Measurements from ENCODE around the gene NKAPL.

Gene NKAPL

DNA sequence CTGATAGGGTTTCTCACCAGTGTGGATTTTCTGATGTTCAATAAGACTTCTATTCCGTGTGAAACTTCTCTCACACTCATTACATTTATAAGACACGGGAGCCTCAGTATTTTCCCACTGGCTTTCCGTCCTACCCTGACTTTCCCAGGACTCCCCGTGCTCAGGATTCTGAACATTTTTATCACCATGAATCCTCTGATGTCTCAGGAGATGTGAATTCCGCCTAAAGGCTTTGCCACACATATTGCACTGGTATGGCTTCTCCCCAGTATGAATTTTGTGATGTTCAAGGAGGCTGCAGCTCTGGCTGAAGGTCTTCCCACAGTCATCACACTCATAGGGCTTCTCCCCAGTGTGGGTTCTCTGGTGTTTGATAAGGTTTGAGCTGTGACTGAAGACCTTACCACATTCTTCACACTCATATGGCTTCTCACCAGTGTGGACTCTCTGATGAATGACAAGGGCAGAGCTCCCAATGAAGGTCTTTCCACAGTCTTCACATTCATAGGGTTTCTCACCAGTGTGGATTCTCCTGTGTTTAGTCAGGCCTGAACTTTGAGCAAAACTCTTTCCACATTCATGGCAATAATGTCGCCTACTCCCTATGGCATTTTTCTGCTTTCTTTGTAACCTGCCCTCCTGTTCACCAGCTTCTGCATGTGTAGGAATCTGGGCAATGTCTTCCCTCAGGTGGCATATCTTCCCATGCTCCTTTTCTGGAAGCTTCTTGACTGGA, 13.7 kb upstream of the NKAPL start:
- DNase-seq (ENCODE audit: low read depth in 2 of 2, low spot score in 1 of 2), result no peak

DNA sequence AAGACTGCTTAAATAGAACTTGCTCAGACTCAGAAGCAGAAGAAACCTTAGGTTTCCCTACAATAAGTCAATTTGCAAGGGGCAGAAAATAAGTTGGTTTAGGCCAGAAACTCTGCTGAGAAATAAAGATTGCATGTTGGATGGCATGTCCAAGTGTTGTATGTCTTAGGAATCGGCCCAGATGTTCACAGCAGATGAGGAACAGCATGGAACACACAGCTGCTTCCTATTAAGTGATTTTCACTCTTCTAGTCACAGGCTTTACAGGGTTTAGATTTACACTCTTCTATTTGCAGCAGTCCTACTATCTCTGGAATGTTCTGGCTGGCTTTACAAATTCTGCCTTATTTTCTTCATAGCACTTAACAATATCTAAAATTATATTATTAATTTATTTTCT, 10.2 kb upstream of the NKAPL start:
- no peak for DNase-seq (ENCODE audit: low read depth in 2 of 2, low spot score in 1 of 2)

DNA sequence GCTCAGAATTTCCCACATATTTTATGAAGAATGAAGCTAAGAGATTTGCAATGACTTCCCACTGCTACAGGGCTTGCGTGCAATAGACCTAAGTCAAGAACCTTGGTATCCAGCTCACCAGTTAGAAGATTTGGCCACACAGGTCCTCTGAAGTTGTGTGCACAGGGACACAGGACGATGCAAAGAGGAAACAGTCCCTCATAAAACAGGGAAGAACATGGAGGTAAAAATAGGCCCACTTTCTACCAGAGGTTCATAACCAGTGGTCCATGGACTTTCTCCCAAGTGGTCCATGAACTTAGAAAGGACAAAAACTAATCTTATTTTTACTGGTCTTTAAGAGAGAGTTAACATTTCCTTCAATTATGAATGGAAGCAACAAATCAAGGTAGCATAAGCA, 8.3 kb upstream of the NKAPL start:
- DNase-seq (ENCODE audit: low read depth in 2 of 2, low spot score in 1 of 2), result no peak

DNA sequence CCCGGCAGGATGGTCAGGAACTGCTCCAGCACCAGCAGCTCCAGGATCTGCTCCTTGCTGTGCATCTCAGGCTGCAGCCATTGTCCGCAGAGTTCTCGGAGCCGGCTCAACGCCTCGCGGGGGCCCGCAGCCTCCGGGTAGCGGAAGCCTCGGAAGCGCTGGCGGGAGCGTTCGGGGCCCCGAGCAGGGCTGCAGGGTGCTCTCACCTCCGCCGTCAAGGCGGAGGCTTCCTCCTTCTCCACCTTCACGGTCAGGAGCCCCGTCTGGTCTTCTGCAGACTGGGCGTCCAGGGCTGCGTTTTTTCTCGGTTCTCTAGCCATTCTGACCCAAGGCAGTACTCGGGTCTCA, 7.5 kb upstream of the NKAPL start:
- peak in 1 of 2 donors; percentile 4 for DNase-seq (ENCODE audit: low read depth in 2 of 2, low spot score in 1 of 2)

DNA sequence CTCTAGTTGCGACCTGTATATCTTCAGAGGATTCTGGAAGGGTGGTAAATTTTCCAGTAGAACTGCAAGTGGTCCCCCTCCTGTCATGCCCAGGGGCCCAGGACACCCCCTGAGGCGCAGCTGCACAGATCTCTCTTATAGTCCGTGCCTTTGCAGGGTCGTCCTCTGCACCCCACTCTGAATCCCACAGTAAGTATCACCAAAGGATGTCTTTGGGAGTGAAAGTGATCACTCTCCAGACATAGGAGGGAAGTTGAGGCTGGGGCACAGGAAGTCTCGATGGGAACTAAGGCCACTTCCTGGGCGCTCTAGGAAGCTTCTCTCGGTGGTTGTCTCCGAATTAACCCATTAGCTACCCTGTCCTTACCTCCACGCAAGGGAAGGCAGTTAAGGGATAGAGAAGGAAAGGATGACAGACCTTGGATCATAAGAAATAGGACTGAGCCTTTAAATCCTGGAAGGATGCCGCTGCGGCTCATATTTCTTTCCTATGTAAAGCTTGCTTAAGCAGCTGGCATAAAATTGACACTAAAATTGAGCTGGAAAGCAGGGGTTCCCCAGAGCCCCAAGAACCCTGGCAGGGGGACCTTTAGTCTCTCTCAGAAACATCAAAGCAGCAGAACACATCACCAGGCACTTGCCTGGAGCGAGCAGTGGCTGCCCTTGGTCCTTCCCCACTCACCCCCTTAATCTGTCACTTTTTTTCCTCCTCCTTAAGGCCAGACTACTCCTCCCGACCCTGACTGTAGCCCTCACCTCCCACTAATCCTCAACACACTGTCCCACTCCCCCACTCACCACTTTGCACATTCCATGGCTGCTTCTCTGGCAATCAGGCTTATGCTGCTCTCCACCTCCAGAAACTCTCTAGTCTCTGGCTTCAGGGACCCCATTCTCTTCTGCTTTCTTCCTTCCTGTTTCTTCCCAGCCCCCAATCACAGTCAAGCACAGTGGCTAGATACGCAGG, 6.8 kb upstream of the NKAPL start, which contains the start of gene ZKSCAN4:
Gene ZKSCAN4 (minus strand): TSS at position 261 of the 967 bp plus-strand sequence. CDS start 289 bp downstream, outside the sequence.
- DNase-seq (ENCODE audit: low read depth in 2 of 2, low spot score in 1 of 2), result peak; percentile 34 to 64

DNA sequence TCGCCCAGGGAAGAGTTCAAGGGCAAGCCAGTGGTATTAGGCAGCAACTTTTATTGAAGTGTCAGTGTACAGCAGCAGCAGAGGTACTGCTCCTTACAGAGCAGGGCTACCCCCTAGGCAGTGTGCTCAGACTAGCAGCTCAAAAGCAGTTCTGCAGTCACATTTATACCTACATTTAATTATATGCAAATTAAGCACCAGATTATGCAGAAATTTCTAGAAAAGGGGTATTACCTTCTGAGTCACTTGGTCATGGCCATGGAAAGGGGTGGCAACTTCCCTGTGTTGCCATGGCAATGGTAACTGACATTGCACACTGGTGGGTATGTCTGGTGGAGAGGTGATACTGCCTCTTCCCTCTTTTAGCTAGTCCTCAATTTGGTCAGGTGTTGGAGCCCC, 5.0 kb upstream of the NKAPL start:
- no peak for DNase-seq (ENCODE audit: low read depth in 2 of 2, low spot score in 1 of 2)

DNA sequence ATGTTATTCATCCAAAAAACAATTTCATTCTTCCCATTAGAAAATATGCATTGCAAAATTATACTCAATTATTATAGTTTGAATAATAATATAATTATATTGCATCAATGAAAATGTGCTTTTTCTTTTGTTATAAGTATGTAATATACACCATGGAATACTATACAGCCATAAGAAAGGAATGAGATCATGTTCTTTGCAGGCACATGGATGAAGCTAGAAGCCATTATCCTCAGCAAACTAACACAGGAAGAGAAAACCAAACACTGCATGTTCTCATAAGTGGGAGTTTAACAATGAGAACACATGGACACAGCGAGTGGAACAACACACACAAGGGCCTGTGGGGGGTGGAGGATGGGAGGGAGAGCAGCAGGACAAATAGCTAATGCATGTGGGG, 2.1 kb upstream of the NKAPL start:
- no peak for DNase-seq (ENCODE audit: low read depth in 2 of 2, low spot score in 1 of 2)

DNA sequence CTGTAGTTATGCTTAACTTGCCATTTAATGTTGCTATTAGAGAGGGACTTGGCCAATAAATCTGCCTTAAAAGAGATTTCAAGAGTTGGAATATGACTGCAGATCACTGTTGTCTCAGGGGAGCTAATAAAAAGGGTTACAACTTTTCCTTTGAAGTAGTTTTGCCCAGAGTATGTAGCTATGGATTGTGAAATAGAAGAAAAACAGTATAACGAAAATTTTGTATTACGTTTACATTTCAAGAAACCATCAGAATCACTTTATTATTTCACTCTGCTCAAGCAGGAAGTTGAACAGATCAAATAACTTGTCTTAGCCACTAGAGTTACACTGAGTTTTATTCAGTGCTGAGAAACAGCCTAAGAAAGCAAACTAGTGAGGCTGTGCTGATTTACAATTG, 4.8 kb downstream of the NKAPL start:
- DNase-seq (ENCODE audit: low read depth in 2 of 2, low spot score in 1 of 2), result no peak

DNA sequence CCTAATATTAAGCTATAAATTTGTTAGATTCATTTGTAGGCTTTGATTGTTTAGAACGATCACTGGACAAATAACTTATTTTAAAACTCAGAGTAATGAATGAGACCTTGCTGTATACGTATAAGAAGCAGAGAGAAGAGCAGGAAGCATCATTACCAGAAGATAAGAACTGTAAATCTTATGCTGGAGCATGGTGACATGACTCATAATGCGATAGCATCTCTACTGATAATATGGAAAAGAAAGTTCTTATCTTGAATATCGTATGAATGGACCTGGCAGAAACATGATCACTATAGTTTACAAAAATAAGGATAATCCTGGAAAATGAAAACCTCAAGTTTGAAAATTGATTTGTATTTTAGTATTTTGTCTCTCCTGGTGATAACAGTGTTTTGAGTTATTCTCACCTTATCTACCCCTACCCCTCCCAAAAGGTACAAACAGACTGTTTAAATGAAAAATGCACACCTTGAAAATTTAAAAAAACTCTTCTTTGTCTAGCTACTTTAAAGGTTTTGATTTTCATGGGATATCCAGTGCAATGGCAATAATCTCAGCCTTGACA, 5.8 kb downstream of the NKAPL start:
- no peak for DNase-seq (ENCODE audit: low read depth in 2 of 2, low spot score in 1 of 2)

DNA sequence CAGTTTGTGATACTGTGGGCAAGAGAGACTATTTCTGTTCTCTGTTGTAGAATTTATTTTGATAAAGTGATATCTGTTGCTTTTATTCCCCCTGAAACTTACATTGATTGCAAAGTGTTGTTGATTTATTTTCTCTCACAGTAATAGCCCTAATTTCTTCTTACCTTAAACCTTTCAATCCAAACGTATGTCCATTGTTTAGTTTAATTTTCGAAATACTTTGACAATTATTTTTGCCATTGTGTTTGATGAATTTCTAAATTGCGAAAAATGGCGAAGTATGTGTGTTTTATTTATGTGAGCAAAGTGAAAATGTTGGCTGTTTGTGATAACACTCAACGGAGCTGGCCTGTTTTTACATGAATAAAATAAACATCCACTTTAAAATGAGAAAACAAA, 7.5 kb downstream of the NKAPL start:
- DNase-seq (ENCODE audit: low read depth in 2 of 2, low spot score in 1 of 2), result no peak

DNA sequence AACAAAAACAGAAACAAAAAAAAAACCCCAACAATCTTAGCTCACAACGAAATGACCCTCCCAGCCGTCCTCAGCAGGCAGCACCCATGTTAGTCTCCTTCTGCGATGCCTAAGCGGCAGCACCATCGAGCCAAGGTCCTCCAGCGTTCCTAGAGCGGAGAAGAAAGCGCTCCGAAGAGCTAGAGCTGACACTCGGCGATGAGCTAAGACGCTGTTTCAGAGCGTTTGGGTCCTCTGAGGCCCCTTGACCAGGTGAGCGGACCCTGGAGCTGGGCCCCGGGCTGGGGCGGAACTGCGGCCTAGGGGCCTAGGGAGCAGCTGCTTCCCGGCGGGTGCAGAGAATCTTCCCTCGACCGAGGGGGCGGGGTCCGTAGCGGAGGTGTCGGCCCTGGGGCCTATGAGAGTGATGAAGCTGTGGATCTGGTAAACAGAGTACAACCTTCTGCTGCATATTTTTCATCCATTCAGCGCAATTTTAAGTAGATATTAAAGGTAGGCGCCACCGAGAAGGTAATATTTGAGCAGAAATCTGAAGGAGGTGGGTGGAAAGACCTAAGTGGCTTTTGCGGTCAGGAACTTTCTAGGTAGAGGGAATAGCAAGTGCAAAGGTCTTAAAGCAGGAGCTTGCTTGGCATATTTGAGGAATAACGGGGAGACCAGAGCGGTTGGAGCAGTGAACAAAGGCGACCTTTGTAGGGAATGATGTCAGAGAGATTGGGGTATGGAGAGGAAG, 8.0 kb downstream of the NKAPL start, which contains the start of gene ZSCAN26:
Gene ZSCAN26 (plus strand): TSS at position 182 of the 733 bp plus-strand sequence. CDS start 4,777 bp downstream, outside the sequence.
- peak; percentile 53 to 72 for DNase-seq (ENCODE audit: low read depth in 2 of 2, low spot score in 1 of 2)

DNA sequence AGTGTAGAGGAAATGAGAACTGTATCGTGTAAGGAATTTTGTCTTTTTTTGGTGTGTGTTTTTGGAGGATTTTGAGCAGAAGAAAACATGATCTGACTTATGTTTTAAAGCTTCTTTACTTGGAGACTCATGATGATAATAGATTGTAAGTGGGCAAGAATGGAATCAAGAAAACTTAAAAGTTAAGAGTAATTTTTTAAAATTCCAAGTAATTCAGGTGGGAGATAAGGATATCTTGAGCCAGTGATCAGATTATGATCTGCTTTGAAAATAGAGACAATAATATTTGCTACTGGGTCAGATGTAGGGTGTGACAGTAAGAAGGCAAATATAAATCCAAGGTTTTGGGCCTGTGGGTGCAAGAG, 8.6 kb downstream of the NKAPL start:
- DNase-seq (ENCODE audit: low read depth in 2 of 2, low spot score in 1 of 2), result no peak

DNA sequence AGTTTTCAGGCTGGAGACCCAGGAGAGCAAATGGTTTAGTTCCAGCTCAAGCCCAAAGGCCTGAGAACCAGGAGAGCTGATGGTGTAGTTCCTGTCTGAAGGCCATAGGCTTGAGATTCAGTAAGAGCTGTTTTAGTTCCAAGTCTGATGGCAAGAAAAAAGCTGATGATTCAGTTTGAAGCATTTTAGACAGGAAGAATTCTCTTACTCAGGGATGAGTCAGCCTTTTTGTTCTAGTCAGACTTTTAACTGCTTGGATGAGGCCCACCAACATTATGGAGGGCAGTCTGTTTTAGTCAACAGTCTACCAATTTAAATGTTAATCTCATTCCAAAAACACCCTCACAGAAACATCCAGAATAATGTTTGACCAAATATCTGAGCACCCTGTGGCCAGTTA, 10.4 kb downstream of the NKAPL start:
- DNase-seq (ENCODE audit: low read depth in 2 of 2, low spot score in 1 of 2), result no peak

DNA sequence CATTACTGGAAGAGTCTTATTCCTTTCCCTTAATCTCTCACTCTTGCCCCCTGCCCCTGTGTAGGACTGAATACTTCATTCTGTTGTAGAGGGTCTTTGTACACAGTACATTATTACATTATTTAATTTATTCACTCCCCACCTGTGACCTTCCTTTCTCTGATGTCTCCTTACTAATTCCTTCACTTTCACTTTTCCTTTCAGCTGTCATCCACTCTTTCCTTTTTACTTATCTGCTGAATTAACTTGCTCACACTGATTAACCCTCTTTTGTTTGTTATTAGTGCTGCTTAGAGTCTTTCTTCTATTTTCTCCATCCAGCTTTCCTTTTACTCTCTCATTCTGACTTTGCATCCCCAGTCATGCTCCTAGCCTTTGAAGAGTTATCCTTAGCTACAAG, 15.8 kb downstream of the NKAPL start:
- DNase-seq (ENCODE audit: low read depth in 2 of 2, low spot score in 1 of 2), result no peak

DNA sequence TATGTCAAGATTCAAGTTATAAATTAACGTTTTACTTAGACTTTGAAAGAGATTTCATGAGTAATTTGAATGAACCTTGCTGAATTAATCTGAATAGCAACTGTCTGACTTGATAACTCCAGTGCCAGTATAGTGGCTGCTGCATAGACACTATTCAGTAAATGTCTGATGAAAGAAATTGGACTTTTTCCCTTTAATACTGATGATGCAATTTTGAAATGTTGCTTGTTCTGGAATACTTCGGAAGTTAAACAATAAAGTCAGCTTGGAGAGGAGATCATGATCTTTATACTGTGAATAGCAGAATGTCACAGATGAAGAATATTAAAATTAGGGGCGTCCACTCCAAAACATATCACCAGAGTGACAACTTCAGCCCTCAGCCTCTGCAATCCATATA, 18.6 kb downstream of the NKAPL start:
- DNase-seq (ENCODE audit: low read depth in 2 of 2, low spot score in 1 of 2), result no peak

DNA sequence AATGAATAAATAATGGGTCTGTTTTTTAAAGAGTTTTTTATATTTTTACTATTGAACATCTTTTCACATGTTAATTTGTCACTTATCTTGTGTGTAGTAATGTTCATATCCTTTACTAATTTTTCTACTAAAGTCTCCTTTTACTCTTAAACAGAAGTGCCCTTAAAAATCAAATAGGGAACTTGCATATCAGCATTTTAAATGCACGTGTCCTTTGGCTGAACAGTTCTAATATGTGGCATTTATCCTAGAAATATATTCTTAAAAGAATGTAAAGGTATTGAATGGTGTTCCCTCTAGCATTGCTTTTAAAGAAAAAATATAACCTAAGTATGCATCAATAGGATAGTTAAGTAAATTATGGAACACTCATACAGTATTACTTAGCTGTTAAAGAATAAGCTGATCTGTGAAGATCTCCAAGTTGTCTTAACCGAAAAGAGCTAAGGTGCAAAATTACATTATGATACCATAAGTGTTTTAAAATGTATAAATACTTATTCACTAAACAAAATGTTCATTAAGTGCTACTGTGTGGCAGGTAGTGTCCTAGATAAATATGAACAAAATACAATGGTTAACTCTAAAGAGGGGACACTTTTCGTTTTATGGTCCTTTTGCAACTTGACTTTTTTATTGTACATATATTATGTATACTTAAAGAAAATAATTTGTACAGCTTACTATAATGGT, 21.6 kb downstream of the NKAPL start:
- DNase-seq (ENCODE audit: low read depth in 2 of 2, low spot score in 1 of 2), result no peak

DNA sequence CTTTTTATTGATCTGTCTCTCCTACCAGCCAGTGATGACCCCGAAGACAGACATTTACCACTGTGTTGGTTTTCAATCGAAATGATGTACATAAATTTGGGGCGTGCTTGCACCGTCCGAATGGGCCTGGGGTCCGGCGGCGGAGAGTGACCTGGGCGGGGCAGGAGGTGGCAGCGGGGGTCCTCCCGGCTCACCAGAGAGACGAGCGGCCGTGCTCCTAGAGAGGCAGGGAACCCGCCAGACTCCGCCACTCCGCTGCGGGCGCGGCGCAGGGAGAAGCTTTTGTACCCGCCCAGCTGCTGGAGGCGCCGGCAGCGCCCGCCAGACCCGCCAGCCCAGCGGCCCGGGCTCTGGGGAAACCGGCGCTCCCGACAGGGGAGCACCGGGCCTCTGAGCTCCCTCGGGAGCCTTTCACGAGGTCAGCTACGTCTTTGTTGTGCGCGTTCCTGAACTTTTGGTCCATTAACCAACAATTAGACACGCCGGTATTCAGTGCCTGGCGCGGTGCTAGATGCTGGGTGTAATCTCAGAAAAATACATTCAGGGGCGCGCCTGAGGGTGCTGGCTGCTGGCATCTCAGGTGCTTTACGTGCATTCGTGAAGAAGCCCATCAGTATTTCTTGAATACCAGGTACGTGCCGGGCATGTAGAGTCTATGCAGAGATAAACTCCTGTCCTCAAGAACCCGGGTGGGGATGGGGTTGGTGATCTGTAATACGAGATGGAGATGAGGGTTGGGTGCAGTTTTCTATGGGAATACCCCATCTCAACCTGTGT, 22.4 kb downstream of the NKAPL start, which contains the start of gene PGBD1:
Gene PGBD1 (plus strand): TSS at position 285 of the 777 bp plus-strand sequence. CDS start 2,242 bp downstream, outside the sequence.
- peak in 1 of 2 donors; percentile 7 for DNase-seq (ENCODE audit: low read depth in 2 of 2, low spot score in 1 of 2)

DNA sequence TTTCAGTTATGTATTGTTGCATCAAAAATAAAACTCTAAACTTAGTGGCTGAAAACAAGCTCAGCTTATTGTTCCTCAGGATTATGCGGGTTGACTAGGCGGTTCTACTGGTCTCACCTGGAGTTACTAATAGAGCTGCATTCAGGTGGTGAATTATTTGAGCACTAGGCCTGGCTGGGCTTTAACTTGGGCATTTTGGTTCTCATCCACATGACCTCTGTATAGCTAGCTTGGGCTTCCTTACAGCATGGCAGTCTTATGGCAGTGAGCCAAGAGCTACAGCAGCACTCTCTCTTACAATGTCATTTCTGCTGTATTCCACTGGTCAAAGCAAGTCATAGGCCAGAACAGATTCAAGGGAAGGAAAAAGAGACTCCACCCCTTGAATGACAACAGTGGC, 23.8 kb downstream of the NKAPL start:
- DNase-seq (ENCODE audit: low read depth in 2 of 2, low spot score in 1 of 2), result no peak

DNA sequence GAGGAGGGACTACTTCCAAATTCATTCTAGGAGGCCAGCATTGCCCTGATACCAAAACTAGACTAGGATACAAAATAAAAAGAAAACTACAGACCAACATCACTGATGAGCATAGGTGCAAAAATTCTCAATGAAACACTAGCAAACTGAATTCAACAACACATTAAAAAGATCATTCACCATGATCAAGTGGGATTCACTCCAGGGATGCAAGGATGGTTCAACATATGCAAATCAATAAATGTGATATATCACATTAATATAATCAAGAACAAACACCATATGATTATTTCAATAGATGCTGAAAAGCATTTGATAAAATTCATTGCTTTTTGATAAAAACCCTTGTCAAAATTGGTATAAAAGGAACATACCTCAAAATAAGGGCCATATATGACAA, 32.5 kb downstream of the NKAPL start:
- no peak for DNase-seq (ENCODE audit: low read depth in 2 of 2, low spot score in 1 of 2)

DNA sequence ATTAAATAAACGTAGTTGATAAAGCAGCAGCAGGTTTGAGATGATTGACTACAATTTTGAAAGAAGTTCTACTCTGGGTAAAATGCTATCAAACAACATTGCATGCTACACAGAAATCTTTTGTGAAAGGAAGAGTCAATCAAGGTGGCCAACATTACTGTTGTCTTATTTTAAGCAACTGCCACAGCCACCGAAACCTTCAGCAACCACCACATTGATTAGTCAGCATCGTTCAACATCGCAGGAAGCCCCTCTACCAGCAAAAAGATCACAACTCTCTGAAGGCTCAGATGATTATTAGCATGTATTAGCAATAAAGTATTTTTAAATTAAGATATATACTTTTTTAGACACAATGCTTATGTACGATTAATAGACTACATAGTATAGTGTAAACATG, 36.2 kb downstream of the NKAPL start:
- DNase-seq (ENCODE audit: low read depth in 2 of 2, low spot score in 1 of 2), result no peak

Data from stimulated activated CD8-positive, alpha-beta memory T cell treated with anti-CD3 and anti-CD28 coated beads, Interleukin-4, amount 100 ng/mL, for 1 hour (primary cell).